GM18498 (cell line): ENCODE data around the gene PER3.

Experiments
- ATAC-seq: cut with Tn5 transposase; IDR thresholded peaks from one replicate; pipeline ENCODE4 v1.9.1; 2021; ENCODE audit warnings: mild to moderate bottlenecking, moderate library complexity; ENCODE audit not compliant: unreplicated experiment

Gene PER3

DNA sequence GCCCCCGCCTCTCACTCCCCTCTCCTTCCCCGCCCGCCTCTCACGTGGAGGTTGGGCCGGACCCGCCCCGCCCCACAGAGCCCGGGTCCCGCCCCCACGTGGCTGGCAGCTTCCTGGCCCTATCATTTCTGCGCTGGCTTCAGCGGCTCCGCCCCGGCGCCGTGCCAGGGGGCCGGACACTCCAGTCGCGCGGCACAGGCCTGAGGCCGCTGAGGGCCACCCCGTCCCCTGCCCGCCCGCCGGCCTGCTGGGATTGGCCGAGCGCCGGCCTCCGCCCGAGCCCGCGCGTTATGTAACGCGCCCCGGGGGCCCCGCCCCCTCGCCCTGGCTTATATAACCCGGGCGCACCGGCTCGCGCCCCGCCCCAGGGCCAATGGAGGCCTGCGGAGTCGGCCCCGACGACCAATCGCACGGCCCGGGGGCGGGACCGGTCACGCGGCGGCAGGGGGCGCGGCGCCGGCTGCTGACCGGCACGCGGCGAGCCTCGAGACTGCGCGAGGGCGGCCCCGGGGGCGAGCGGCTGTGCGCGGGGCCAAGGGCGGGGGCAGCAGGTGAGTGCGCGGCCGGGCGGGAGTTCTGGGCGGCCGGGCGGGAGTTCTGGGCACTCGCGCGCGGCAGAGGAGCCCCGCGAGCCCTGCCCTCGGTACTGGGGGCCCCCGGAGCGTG is at the start of gene PER3:
PER3 (plus strand) TSS at position 466 of the 666 bp plus-strand sequence. CDS start 587 bp downstream, outside the sequence.
- peak; percentile 93 for ATAC-seq

DNA sequence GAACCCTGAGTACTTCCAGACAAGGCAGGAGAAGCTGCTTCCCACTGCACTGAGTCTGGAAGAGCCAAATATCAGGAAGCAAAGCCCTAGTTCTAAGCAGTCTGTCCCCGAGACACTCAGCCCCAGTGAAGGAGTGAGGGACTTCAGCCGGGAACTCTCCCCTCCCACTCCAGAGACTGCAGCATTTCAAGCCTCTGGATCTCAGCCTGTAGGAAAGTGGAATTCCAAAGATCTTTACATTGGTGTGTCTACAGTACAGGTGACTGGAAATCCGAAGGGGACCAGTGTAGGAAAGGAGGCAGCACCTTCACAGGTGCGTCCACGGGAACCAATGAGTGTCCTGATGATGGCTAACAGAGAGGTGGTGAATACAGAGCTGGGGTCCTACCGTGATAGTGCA is 46.0 kb upstream of the PER3 start:
- no peak for ATAC-seq

DNA sequence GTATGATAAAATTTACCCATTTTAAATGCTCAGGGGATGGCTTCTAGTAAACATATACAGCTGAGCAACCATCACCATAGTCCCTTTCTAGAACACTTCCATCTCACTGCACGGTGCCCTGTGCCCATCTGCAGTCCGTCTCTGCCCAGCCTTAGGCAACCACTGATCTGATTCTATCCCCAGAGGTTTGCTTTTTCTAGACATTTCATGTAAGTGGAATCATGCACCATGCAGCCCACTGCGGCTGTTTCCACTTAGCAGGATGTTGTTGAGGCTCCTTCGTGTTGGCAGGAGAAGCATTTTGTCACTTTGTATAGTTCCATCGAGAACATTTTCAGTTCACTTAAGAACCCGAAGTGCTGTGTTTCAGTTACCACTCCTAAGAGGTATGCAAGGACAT is 40.7 kb upstream of the PER3 start:
- no peak for ATAC-seq

- no peak for ATAC-seq
These were observed 39.2 kb upstream of the PER3 start for GRCh38 chr1:7744882-7745281.

DNA sequence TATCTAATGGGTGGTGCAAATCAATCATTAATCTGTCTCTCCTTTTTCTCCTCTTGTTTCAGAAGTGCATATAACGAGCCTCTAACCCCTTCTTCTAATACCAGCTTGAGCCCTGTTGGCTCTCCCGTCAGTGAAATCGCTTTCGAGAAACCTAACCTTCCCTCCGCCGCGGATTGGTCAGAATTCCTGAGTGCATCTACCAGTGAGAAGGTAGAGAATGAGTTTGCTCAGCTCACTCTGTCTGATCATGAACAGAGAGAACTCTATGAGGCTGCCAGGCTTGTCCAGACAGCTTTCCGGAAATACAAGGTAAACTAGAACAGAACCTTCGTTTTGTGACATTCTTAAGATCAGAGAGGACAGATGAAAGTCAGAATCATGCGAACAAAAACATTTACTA is 38.3 kb upstream of the PER3 start:
- no peak for ATAC-seq

DNA sequence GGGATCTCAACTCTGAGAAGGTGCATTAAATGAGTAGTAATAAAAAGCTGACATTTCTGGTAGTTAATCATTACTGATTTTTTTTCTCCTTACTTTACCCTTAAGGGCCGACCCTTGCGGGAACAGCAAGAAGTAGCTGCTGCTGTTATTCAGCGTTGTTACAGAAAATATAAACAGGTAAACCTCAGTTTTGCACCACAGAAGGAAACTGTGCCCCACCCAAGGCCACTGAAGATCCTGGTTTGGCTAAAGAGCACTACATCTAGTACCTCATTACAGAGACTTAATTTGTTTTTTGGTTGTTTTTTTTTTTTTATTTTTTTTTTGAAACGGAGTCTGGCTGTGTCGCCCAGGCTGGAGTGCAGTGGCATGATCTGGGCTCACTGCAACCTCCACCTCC is 36.5 kb upstream of the PER3 start:
- ATAC-seq: no peak

DNA sequence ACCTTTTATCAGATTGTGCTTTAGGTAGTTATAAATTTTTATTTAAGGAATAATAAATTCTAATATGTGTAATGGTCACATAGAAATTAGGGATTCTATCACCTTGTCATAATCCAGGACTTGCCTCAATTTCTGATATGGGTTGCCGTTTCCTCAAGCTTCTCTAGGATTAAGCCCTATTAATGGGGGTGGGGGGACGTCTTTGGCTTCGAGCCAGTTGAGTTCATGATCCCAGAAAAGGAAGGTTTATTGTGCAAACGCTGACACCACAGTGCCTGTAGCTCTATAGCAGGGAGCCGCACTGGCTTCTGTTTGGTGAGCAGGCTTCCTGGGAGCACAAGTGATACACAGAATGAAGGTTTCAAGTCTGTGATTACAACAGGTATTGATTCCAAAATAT is 35.0 kb upstream of the PER3 start:
- ATAC-seq: no peak

DNA sequence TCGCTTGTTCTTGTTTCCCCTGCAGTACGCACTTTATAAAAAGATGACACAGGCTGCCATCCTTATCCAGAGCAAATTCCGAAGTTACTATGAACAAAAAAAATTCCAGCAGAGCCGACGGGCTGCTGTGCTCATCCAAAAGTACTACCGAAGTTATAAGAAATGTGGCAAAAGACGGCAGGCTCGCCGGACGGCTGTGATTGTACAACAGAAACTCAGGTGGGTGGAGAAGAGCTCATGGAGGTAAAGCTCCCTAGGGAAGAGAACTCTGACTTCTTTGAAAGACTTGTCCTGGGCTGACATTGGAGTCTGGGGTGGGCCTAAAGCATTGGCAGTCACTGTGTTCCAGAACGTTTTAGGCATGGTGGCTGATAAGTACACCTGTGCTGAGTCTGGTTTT is 32.9 kb upstream of the PER3 start:
- ATAC-seq: no peak

DNA sequence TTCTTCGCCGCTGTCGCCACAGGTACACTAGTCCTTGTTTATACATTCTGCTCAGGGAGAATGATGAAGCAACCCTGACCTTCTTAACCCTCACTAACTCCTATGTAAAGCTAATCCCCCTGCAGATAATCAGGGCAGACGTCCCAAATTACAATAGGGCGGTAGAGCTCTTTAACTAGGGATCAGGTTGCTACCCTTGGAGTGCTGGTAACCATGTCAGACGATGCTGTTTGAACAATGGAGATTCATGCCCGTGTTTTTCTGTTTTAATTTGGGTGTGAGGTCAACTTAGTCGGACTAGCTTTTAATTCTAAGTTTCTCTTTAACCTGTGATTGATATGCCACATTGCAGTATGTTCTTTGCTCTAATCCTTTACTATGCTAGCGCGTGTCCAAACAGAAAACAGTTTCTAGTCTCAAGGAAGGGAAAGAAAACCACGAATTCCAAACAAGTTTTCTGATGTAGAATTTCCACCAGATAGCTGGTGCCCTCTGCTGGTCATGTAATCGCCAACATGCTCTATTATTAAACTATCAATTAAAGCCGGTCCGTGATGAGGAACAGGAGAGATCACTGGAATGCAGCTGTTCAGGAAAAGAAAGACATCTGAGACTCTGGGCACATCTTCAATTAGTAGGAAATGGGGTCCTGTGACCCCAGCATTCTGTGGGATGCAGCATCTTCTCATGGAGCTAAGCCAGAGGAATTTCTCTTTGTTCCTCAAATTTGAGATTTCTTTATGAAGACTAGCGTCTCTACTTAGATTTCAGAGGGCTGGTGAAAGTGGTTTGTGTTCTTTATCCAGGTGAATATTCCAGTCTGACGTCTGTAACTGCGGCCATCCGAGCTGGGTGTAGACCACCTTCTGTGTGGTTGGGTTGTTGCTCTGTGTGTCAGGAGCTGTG is 31.3 kb upstream of the PER3 start:
- no peak for ATAC-seq

DNA sequence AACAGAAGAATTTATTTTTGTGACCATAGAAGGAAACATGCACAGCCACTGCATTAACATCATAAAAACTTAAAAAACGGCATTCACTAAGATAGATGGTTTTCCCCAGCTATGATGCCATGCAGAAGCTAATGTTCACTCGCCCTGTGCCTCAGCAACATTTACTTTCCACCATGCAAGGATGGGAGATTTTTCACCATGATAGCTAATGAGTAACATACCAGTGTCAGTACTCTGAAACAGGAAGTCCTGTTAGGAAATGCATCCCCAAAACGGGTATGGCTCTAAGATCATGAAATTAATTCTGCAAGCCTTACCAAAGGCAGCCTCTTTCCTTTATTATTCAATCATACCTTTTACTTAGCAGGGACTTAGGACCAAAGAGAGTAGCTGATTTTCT is 30.4 kb upstream of the PER3 start:
- ATAC-seq: no peak

DNA sequence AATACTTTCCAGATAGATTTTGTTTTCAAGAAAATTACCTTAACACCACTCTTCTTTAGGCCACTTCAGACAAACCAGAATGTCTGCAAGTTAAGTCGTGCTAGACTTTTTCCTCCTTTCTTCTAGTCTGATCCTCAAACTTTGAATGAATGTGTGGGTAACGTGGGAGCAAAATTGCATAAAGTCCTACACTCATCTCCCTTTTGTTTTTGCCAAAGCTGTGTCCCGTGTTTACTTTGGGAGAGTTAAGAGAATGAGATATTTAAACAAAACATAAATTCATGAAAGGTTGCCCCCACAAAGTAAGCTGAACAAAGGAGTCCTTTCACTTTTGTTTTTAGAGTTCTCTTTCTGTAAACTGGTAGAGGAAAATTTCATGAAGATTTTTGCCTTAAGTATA is 29.9 kb upstream of the PER3 start:
- no peak for ATAC-seq

DNA sequence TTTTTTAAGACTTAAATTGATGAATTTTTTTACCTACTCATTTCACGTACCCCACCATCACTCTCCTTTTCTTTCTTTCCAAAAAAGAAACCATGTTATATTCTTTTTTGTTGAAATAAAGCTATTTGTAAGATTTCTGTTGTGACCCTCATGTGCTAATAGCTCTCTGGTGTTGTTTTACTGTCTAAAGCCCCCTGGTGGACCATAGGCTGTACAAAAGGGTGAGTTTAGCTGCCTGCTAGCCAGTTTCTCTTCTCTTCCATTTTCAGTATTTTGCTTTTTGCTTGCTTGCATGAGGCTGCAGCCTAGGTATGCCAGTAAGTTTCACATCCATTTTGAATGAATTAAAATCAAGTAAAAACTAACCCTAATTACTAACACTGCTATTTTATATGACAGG is 28.6 kb upstream of the PER3 start:
- no peak for ATAC-seq

GRCh38 chr1:7760245-7760644 is 23.8 kb upstream of the PER3 start:
- no peak for ATAC-seq

DNA sequence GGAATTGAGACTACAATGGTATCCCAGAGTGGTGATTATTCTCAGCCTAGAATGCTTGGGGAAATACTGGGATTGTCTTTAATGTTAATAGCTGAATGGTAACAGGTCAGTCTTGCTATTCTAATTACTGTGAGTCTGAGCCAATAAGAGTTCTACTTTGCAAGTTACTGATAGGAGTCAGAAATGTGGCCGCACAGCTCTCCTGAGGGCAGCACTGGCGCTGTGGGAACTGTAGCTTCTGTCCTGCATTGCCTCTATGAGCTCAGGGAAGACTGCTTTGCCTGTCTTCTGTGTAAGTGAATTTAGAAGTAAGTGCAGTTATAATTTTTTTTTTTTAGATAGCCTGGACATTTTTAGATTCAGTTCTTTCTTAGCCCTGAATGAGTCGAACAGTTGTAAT is 23.0 kb upstream of the PER3 start:
- no peak for ATAC-seq

GRCh38 chr1:7767176-7767575 is 16.9 kb upstream of the PER3 start:
- ATAC-seq: no peak

DNA sequence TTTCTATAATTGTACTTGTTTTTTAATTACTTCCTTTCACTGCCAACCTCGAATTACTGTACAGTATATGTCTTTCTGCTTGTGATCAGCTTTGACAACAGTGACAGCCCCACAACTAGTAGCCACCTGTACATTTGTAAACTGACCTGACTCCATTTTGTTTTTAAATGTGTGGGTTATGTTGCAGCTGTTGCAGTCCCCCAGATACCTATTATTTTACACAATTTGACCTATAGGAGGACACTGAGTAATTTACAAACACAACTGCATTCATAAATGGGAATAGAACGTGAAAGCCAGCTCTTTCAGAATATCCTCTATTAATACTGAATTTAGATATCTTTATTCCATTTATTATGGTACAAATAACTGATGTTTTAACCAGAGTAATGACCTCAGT is 15.5 kb upstream of the PER3 start:
- no peak for ATAC-seq

DNA sequence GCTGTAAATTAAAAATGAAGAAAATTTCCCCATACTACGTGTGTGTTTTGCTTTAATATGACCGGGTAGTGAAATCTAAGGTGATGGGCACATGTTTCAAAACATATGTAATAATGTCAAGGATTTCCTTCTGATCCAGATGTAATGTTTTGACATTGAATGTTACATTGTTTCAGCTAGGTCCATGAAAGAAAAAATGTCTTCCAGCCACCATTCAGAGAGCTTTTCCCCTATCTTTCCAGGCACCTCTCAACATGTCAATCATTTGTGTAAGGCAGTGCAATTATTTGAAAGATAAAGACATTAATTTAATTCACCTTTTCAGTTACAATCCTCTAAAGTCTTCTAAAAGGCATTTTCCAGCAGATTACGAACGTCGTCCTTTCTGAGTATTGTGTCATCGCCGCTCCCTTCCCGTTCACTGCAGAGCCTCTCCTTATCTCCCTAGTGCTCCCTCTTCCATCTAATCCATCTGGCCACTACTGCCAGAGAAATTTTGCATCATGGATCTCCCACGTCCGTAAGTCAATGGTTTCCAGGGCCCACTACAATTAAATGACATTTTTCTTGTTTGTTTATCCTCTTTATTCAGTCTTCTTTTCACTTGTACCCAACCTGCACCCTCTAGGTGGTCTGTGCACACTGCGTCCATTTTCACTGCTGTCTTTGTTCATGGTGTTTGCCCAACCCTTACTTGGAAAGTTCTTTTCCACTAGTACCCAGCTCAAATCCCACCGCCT is 14.2 kb upstream of the PER3 start:
- ATAC-seq: no peak

DNA sequence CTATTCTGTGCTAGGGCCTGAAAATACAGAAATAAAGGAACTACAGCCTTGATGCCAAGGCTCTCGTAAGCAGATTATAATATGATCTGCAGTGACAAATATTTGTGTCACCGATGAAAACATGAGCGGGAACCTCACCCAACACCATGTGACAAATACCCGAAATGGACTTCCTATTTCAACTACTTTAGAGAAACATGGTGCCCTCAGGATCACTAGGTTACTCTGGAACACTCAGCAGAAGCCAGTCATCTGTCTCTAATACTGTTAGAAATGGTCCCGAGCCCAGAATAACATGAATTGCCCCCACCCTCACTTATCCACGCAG is 13.5 kb upstream of the PER3 start:
- ATAC-seq: peak; percentile 15

GRCh38 chr1:7770997-7771822 is 12.9 kb upstream of the PER3 start, which contains the start of gene VAMP3:
Gene VAMP3, plus strand, starts transcription at chr1:7771296. Its CDS starts 88 bp downstream, at chr1:7771384.
- ATAC-seq: peak; percentile 83

DNA sequence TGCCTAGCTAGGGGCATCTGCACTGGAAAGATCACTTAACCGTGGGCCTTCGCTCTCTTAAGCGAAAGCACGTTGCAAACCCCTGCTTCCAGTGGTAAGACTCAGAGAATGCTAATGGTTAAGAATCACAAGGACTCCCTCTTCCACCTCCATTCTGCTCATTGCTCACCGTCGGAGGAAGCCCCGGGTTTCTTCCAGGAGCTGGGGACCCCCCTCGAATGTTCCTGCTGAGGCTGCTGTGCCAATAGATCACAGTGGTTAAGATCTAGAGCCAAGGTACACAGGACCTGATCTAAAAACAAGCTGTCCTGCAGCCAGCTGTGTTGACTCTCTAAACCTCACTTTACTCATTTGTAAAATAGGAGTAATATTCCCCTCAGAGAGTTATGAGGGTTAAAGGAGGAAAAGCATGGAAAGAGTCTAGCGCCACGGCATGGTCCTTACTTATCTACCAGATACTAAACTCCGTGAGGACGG is 12.2 kb upstream of the PER3 start:
- ATAC-seq: no peak

- ATAC-seq: no peak
These were observed 6.5 kb upstream of the PER3 start for GRCh38 chr1:7777591-7777990.
